GM18870 (cell line): ENCODE results near the gene RSBN1L.
"Not testable (repeated sequence)": the region's sequence is repeated elsewhere in the genome, so short reads cannot be mapped to it uniquely, and the experiment has no call there.

ENCODE experiments used
- ATAC-seq: cut with Tn5 transposase; IDR thresholded peaks from one replicate; pipeline ENCODE4 v1.9.1; 2021; ENCODE audit warnings: moderate library complexity; ENCODE audit not compliant: unreplicated experiment

The RSBN1L gene

GRCh38 chr7:77765906-77766800, 69.9 kb downstream of the RSBN1L start:
- ATAC-seq = no peak

GRCh38 chr7:77766801-77767605, 70.7 kb downstream of the RSBN1L start:
- no peak for ATAC-seq

GRCh38 chr7:77770316-77770715, 74.1 kb downstream of the RSBN1L start:
- no peak for ATAC-seq

DNA sequence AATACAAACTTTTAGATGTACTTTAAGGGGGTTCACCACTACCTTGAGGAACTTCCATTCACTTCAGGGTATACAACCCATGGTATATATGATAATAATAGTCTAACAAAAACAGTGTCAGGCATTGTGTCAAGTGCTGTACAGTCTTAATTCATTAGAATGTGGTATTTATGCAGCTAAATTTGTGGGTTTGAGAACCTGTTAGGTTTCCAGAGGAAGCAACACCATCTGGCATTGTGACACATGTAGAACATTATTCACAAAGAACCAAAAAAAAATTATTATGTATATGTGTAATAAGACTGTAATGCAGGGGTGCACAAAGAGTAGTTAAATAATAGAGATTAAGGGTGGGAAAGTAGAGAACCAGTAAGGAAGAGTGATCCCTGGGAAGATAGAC, 75.6 kb downstream of the RSBN1L start:
- no peak for ATAC-seq

- no peak for ATAC-seq
Observed at GRCh38 chr7:77778535-77778934, 82.3 kb downstream of the RSBN1L start.

DNA sequence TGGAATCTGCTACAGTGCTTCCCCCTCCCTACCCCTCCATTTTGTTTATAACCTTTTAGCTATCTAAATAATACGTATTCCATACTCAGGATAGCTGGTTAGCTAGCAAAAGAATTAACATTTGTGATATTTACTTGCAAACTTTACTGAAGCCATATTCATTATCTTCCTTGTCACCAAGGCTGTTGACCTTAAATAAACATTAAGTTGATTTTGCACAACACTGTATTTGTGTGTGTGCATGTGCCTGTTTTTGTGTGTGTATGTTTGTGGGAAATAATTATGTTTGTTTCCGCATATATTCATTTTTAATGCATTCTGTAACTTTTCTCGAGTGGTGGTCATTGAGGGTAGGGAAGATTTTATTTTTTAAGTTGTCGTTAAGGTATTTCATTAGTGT, 86.1 kb downstream of the RSBN1L start:
- ATAC-seq = no peak

GRCh38 chr7:77783111-77783510, 86.9 kb downstream of the RSBN1L start:
- ATAC-seq = no peak

- no peak for ATAC-seq
Observed at GRCh38 chr7:77783545-77783944, 87.3 kb downstream of the RSBN1L start.

- ATAC-seq = not testable (repeated sequence)
Observed at GRCh38 chr7:77784426-77784825, 88.2 kb downstream of the RSBN1L start.

DNA sequence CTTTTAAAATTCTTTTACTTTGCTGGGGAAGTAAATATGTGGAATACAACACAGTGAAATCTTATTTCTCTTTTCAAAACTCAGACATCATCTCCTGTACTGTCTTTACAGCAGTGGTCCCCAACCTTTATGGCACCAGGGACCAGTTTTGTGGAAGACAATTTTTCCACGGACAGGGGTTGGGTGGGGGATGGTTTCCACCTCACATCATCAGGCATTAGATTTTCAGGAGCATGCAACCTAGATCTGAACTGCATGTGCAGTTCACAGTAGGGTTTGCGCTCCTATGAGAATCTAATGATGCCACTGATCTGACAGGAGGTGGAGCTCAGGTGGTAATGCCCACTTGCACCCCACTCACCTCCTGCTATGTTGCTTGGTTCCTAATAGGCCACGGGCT, 89.8 kb downstream of the RSBN1L start:
- ATAC-seq = no peak

DNA sequence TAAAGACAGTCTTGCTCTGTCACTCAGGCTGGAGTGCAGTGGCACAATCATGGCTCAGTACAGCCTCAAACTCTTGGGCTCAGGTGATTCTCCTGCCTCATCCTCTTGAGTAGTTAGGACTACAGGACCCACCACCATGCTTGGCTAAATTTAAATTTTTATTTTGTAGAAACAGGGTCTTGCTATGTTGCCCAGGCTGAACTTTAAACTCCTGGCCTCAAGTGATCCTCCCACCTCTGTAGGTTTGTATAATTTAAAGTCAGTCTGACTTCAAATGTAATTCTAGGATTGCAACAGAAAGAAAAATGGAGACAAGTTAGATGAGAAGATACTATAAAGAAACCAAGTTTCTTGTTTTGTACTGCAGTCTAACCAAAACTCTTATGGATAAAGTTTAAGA, 90.5 kb downstream of the RSBN1L start:
- ATAC-seq = no peak

DNA sequence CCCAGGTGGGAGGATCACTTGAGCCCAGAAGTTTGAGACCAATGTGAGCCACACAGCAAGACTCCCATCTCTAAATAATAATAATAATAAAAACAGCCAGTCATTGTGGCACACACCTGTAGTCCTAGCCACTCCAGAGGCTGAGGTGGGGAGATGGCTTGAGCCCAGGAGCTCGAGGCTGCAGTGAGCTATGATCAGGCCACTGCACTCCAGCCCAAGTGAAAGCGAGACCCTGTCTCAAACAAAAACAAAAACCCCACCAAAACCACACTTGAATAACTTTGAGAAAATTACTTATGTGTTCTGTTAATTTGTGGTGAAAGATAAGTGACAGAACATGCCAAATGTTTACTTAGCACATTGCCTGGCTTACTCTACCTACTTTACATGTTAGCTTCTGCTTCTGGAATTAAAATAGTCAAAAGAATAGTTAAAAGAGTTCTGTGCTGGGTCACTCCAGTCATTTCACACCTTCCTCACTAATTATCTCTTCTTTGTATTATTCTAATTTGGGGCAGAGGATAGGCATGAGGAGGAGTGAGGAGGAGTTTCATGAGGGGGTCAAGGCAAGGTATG, 92.2 kb downstream of the RSBN1L start:
- ATAC-seq = no peak

DNA sequence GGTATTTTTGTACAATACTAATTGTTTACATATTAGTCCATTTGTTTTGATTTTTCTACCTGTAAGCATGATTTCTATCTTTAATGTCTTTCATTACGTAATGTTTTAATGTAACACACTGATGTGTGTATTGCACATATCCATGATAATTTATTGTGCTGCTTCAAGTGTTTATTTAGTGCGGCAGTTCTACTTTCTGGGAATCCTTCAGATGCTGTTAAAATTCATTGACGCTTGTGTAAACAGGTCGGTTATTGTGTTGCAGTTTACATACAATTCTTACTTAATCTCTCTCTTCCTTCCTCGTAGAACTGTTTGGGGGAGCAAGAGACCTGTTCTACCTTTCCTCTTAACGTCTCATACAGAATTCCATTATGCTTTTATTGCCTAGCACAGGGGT, 95.1 kb downstream of the RSBN1L start:
- ATAC-seq = no peak

GRCh38 chr7:77791956-77792355, 95.7 kb downstream of the RSBN1L start:
- no peak for ATAC-seq

GRCh38 chr7:77794000-77794399, 97.7 kb downstream of the RSBN1L start:
- no peak for ATAC-seq

DNA sequence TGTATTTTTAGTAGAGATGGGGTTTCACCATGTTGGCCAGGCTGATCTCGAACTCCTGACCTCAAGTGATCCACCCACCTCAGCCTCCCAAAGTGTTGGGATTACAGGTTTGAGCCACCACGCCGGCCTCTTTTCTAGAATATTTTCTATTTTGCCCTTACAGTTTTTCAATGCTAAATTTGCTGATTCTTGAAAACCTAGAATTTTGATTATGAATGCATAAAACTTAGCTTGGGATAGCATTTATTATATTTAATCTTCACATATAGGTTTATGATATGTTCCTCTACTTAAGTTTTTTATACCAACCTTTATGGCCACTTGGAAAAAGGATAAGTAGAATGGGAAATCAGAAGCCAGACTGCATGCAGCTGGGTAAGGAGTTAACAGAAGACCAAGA, 99.8 kb downstream of the RSBN1L start:
- ATAC-seq = no peak

DNA sequence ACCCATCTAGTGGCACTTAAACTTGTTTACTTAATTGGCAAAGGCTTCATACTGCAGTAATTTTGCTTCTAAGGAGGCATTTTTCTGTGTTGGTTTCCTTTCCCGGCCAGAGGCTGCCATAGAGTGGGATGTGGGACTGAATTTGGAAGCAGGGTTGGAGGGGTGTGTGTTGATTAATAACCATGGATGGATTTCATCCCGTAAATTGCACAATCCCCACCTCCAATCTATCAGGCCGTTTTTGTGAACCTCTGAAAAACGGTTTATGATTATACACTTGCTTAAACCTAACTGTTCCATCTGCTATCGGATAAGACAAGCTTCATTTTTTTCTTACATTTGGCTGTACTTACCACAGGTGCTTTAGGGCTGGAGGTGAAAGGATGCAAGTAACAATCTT, 100.7 kb downstream of the RSBN1L start:
- no peak for ATAC-seq

DNA sequence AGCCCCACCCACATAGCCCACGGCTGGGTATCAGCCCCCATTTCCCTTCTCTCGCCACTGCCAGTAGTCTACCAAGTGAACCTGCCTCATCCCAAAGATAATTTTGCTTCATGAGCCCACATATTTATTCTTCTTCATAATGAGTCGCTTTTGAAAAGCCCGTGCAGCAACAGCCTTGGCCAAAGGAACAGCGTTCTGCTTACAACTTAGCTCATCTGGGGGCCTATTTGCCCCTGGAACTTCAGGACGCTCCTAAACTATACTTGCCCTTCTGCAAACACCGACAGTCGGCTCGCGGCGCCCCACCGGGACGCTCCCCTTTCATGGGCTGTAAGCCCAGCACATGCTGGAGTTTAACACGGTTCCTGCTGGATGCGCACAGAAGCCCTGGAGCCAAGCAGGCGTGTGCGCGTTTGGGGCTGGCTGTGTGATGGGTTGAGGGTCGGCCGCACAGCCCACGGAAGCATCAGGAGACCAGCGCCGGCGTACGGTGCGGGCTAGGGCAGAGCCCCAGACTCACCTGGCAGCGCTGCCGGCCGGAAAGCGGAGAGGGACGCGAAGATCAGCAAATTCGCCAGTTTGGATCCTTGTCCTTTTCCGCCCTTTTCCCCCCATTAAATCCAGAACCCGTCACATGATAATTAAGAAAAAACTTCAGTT, 101.6 kb downstream of the RSBN1L start:
- ATAC-seq = peak; percentile 20

- peak; percentile 90 for ATAC-seq
Observed at GRCh38 chr7:77798394-77799077, 102.3 kb downstream of the RSBN1L start, which contains the start of the genes PHTF2 and TMEM60. TSS of gene PHTF2 (plus strand) at chr7:77798773. TSS of gene TMEM60 (minus strand) at chr7:77798434. CDS start at chr7:77794373, 4,061 bp downstream.
